GM21423 (cell line): ENCODE data around the gene LHFPL3.
"Not testable (repeated sequence)": the region's sequence is repeated elsewhere in the genome, so short reads cannot be mapped to it uniquely, and the experiment has no call there.

Experiments used
- ATAC-seq: cut with Tn5 transposase; IDR thresholded peaks from one replicate; pipeline ENCODE4 v1.9.1; 2021; ENCODE audit warnings: mild to moderate bottlenecking, moderate library complexity; ENCODE audit not compliant: unreplicated experiment

Gene LHFPL3

DNA sequence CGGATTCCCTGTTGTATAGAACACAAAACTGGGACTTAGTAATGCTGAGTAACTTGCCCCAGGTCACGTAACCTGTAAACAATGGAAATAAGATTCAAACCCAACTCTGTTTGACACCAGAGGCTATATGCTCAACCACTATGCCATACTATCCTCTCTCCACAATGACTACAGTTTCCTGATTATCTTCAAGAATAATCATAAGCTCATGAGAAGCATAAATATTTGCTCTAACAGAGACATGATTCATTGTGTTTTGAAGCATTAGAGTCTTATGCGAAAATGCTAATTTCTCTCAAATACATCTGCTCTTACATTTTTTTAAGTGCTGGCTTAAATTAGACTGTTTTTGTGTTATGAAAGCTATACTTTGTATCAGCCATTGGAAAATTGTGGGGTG is 241.3 kb downstream of the LHFPL3 start:
- ATAC-seq = no peak

DNA sequence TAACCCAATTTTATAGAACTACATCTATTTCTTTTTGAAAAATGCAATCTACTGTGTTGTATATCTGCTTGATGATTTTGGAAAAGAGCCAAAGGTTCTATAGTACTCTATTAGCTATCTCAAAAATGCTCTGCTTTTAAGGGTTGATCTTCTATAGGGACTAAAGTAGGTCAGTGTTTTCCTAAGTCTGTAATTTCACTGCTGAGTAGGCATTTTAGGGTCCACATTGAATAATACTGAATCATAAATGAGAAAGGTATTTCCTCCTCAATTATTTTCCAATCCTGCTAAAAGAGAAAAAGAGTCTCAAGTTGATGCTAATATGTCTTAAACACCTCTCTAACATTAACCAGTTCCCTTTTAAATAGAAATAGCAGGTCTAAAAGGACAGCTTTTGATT is 244.2 kb downstream of the LHFPL3 start:
- no peak for ATAC-seq

- no peak for ATAC-seq
Observed at GRCh38 chr7:104584620-104585019, 256.2 kb downstream of the LHFPL3 start.

- not testable (repeated sequence) for ATAC-seq
Observed at GRCh38 chr7:104595591-104595990, 267.2 kb downstream of the LHFPL3 start.

DNA sequence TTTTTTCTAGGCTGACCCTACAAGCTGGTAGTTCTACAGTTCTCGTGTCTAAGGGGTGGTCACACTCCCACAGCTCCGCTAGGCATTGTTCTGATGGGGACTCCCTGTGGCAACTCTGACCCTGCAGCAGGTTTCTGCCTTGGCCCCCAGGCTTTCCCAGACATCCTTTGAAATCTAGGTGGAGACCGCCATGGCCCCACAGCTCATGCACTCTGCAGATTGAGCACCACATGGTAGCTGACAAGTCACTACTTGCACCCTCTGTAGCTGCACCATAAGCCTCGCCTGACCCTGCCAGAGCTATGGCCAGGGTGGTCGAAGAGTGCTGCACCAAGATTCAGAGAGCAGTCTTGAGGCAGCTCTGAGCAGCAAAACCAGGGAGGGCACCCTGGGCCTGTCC is 275.6 kb downstream of the LHFPL3 start:
- no peak for ATAC-seq

DNA sequence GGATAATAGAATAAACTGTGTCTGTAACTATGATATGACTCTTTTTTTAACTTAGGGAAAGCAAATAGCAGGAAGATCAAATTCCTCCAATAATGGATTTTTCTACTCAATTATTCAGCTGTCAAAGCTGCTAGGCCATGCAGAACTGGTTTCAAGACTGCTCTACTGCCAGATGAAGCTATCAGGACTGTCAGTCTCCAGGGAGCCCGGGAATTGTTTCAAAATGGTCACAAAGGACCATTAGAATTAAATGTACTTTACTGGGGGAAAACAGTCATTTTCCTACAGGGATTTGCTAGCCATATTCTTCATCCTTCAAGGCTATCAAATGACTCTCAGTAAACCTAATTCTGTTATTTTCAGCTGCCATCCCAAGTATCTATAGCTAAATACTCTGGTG is 276.3 kb downstream of the LHFPL3 start:
- no peak for ATAC-seq

- no peak for ATAC-seq
Observed at GRCh38 chr7:104621321-104621720, 292.9 kb downstream of the LHFPL3 start.

DNA sequence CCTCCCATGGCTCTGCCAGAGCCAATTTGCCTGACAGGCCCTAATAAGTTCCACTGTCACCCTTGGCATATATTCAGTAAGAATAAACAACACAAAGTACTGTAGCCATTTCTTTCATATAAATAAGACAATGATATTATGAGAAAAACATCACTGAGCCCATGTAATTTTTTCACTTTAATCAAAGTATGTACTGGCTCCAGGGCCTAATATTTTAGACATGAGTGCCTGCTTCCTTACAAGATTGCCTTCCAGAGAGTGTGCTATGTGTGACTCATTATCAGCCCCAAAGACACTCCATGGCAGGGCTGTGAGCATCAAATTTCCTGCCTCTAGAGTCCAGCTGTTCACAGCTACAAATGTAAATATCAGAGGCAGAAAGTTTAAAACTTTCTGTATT is 297.6 kb downstream of the LHFPL3 start:
- no peak for ATAC-seq

DNA sequence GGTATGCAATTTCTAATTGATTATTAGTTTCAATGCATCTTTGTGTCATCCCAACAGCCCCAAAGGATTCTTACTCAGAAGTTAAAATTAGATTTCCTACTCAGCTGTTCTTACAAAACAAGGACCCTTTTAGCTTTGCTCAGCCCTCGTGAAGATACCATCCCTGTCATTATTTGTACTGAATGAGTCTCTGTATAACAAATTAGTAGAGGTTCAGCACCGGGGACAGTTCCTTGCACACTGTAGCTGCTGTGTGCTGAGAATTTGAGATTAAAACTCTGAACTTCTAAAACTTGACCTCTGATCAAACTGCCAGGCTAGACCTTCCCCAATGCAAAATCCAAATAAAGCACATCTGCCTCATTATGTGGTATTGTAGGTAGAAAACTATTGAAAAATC is 299.1 kb downstream of the LHFPL3 start:
- ATAC-seq = no peak

- ATAC-seq = no peak
Observed at GRCh38 chr7:104628017-104628416, 299.6 kb downstream of the LHFPL3 start.

DNA sequence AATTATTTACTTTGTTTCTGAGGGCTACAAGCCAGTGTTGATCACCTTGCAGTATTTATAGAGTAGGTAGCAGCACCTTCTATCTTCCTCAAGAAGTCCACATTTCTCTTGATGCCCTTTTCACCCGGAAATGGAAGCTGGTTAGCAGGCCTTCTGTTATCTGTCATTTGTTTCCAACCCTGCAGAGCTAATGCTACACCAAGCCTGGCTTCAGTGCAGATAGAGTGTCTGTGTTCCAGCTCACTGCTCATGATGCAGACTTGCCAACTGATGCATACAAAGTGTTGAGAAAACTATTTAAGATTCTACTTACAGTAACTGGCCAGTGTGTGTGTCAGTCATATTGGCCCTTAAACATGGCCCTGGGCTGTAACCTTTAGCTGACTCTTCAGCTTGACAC is 301.0 kb downstream of the LHFPL3 start:
- no peak for ATAC-seq

GRCh38 chr7:104640506-104640905 is 312.1 kb downstream of the LHFPL3 start:
- no peak for ATAC-seq

GRCh38 chr7:104642560-104642959 is 314.2 kb downstream of the LHFPL3 start:
- ATAC-seq = no peak

- no peak for ATAC-seq
Observed at GRCh38 chr7:104643587-104644217, 315.3 kb downstream of the LHFPL3 start.

- ATAC-seq = no peak
Observed at GRCh38 chr7:104650991-104651640, 322.7 kb downstream of the LHFPL3 start.

GRCh38 chr7:104652434-104652833 is 324.0 kb downstream of the LHFPL3 start:
- no peak for ATAC-seq

DNA sequence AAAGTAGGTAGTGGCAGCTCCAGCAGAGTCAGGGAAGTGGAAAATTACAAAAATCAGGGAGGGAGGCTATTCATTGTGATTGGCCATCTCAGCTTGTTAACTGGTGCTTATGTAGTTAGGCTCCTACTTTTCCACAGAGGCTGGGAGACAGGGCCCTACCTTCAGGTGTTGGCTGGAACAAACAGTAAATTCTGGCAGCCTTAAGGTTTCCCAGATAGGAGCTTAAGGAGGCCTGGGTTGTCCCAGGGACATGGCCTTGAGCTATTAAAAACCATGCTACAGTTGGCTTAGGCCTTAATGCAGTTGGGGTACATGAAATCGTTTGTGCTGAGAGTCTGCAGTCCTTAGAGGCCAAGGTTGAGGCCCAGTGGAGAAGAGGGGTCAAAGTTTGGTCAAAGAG is 324.5 kb downstream of the LHFPL3 start:
- ATAC-seq = no peak

GRCh38 chr7:104653825-104654401 is 325.5 kb downstream of the LHFPL3 start:
- ATAC-seq = no peak

DNA sequence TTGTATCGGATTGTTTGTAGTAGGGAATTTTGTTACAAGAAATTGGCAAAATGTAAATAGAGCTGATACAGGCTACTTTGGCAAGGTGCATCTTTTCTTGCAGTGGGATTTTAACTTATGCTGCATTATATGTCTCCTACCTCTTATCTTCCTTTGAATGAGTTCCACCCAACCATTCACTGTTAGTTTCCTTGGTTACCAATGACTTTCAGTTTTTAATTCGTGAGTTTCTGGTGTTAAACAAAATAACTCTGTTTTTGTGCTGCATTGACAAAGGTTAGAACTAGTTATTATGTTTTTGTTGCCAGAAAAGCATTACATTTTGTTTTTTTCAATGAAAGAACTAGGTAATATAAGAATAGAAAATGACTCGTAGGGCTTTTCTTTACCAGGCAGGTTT is 327.2 kb downstream of the LHFPL3 start:
- no peak for ATAC-seq

- ATAC-seq = no peak
Observed at GRCh38 chr7:104656467-104656866, 328.1 kb downstream of the LHFPL3 start.

DNA sequence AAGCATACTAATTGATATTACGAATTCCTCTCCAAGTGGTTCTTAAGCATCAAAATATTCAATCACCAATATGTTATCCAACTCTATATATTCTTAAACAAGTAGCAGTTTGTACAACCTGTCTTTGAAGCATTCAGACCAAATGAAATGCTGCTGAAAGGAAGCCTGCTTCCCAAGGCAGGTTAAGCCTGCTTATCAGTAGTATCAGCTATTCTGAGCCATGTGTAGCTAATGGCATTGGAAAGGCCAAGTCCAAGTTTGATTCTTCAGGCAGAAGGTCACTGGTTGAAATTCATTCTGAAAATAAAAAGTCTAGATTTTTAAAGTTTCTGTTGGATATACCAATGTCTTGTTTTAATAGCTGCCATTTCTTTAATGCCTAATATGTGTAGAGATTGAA is 328.7 kb downstream of the LHFPL3 start:
- ATAC-seq = no peak

- ATAC-seq = no peak
Observed at GRCh38 chr7:104661575-104661974, 333.2 kb downstream of the LHFPL3 start.

- no peak for ATAC-seq
Observed at GRCh38 chr7:104664648-104665047, 336.2 kb downstream of the LHFPL3 start.
